Stimulated activated naive B cell treated with anti-CD40 and anti-IgM and Interleukin-4, amounts not matched to agents 10 μg/mL and 1 μg/mL and 100 μg/mL, for 72 hours (primary cell): Measurements from ENCODE around the gene PTGFRN.

Experiments
- ATAC-seq, 2 donors: fragments of 150-1000 bp; cut with Tn5 transposase; replicated peaks; 2 replicates each; pipeline ENCODE4 v1.10.0; 2021; ENCODE audit warnings: moderate library complexity in 1 of 2
- DNase-seq: peaks from one replicate; pipeline ENCODE4 v3.0.0; 2021
- H3K27ac Mint-ChIP-seq: one replicate; pipeline ENCODE4 v1.8.0; 2022; ENCODE audit warnings: mild to moderate bottlenecking, mixed read lengths
- H3K27me3 Mint-ChIP-seq, 2 donors: one replicate each; pipeline ENCODE4 v1.8.0; 2022; ENCODE audit warnings: mixed read lengths in 2 of 2
- H3K36me3 Mint-ChIP-seq, 2 donors: one replicate each; pipeline ENCODE4 v1.8.0; 2022; ENCODE audit warnings: mixed read lengths in 2 of 2, mild to moderate bottlenecking in 1 of 2
- H3K4me1 Mint-ChIP-seq, 2 donors: one replicate each; pipeline ENCODE4 v1.8.0; 2022; ENCODE audit warnings: mixed read lengths in 2 of 2, mild to moderate bottlenecking in 1 of 2
- H3K4me3 Mint-ChIP-seq, 2 donors: one replicate each; pipeline ENCODE4 v1.8.0; 2022; ENCODE audit warnings: mild to moderate bottlenecking in 2 of 2, mixed read lengths in 2 of 2, moderate library complexity in 1 of 2
- H3K9me3 Mint-ChIP-seq, 2 donors: one replicate each; pipeline ENCODE4 v1.8.0; 2022; ENCODE audit warnings: mixed read lengths in 2 of 2, mild to moderate bottlenecking in 1 of 2

PTGFRN gene

DNA sequence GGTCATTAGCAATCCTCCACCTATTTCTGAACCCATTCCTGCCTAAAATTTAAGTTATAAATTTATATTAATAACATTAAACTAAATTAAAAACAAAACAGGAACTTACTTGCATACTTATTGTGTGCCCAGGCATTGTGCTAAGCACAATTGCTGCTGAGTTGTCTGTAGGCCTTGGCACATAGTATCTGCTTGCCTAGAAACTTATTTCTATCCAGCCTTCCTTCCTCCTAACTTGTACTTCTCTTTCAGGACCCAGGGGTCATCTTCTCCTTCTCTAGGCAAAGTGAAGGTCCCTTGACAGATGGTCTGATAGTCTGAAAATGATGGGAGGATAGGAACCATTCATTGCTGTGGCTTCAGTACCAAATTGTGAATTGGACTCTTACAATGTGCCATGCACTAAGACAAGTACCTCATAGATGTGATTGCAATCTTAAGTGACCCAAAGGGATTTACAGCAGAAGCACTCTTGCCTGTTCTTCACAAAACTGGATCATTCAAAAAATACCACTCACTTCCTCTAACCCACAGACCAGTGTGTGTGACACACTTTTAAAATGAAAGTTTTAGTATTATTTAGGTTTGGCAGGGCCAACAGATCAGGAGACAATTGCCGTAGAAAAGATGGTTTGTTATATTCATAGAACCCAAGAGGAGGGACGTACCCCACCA, 81.6 kb downstream of the PTGFRN start:
- ATAC-seq (no peak), DNase-seq (no peak)
- no peaks in the 10 kb centered on the region for H3K36me3 Mint-ChIP-seq
- H3K4me1 Mint-ChIP-seq = peaks cover 0 to 11% of the 10 kb centered on the region in 2 donors
- peaks cover 4 to 10% of the 10 kb centered on the region in 2 donors for H3K27me3 Mint-ChIP-seq
- no peak overlapping the region for H3K27ac Mint-ChIP-seq
- no peak overlapping the region for H3K4me3 Mint-ChIP-seq
- H3K9me3 Mint-ChIP-seq = no peaks in the 10 kb centered on the region

- no peaks in the 10 kb centered on the region for H3K9me3 Mint-ChIP-seq
- no peaks in the 10 kb centered on the region for H3K36me3 Mint-ChIP-seq
- no peak overlapping the region for H3K4me3 Mint-ChIP-seq
- H3K4me1 Mint-ChIP-seq = peaks cover 0 to 5% of the 10 kb centered on the region in 2 donors
- H3K27ac Mint-ChIP-seq = no peak overlapping the region
- H3K27me3 Mint-ChIP-seq = peaks cover 4 to 5% of the 10 kb centered on the region in 2 donors
- DNase-seq (no peak), ATAC-seq (no peak)
These were observed 82.2 kb downstream of the PTGFRN start for GRCh38 chr1:116991918-116992317.

- no peaks in the 10 kb centered on the region for H3K9me3 Mint-ChIP-seq
- ATAC-seq (no peak), DNase-seq (no peak)
- H3K27ac Mint-ChIP-seq = no peak overlapping the region
- no peaks in the 10 kb centered on the region for H3K36me3 Mint-ChIP-seq
- no peaks in the 10 kb centered on the region for H3K4me1 Mint-ChIP-seq
- no peak overlapping the region for H3K4me3 Mint-ChIP-seq
- H3K27me3 Mint-ChIP-seq = no peaks in the 10 kb centered on the region
These were observed 83.6 kb downstream of the PTGFRN start for GRCh38 chr1:116993286-116993685.

- no peaks in the 10 kb centered on the region for H3K9me3 Mint-ChIP-seq
- DNase-seq = no peak
These were observed 84.7 kb downstream of the PTGFRN start for GRCh38 chr1:116994411-116994810.

DNA sequence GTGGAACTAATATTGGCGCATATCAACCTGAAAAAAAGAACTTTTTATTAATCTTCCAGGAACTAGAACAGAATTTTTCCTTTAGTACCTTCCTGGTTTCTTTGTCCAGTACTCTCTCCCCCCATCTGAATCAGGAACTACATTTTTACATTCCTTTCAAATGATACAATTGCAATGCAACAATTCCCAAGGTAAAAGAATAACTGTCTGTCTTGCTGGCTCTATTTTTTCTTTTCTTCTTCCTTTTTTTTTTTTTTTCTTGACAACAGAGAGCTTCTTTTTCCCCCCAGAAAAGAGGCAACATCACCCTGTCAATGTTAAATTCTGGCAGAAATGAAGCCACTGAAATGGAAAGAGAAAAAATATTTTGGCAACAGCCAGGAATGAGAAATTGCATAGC, 87.3 kb downstream of the PTGFRN start:
- Mint-ChIP-seq H3K27me3 (no peaks in the 10 kb centered on the region), H3K27ac (no peak overlapping the region), H3K4me3 (no peak overlapping the region), H3K9me3 (no peaks in the 10 kb centered on the region), H3K36me3 (no peaks in the 10 kb centered on the region), H3K4me1 (peaks cover 8 to 15% of the 10 kb centered on the region in 2 donors)
- DNase-seq (no peak), ATAC-seq (no peak)

More at GRCh38 chr1:116994411-116994810, 84.7 kb downstream of the PTGFRN start:
- ATAC-seq = no peak
- H3K36me3 Mint-ChIP-seq = no peaks in the 10 kb centered on the region
- H3K4me3 Mint-ChIP-seq = no peak overlapping the region
- H3K27ac Mint-ChIP-seq = no peak overlapping the region
- no peaks in the 10 kb centered on the region for H3K27me3 Mint-ChIP-seq
- H3K4me1 Mint-ChIP-seq = no peaks in the 10 kb centered on the region

GRCh38 chr1:116997636-116998035, 87.9 kb downstream of the PTGFRN start:
- no peaks in the 10 kb centered on the region for H3K27me3 Mint-ChIP-seq
- no peak for ATAC-seq
- H3K4me3 Mint-ChIP-seq = no peak overlapping the region
- H3K27ac Mint-ChIP-seq = no peak overlapping the region
- no peak for DNase-seq
- peaks cover 0 to 1% of the 10 kb centered on the region in 2 donors for H3K9me3 Mint-ChIP-seq
- peaks cover 11 to 19% of the 10 kb centered on the region in 2 donors for H3K4me1 Mint-ChIP-seq
- no peaks in the 10 kb centered on the region for H3K36me3 Mint-ChIP-seq

- DNase-seq (no peak), ATAC-seq (no peak)
- H3K27me3 Mint-ChIP-seq = no peaks in the 10 kb centered on the region
- peak overlapping the region; percentile 42 for H3K27ac Mint-ChIP-seq
- peaks cover 14 to 26% of the 10 kb centered on the region in 2 donors for H3K4me1 Mint-ChIP-seq
- peaks cover 0 to 1% of the 10 kb centered on the region in 2 donors for H3K9me3 Mint-ChIP-seq
- H3K4me3 Mint-ChIP-seq = no peak overlapping the region
- H3K36me3 Mint-ChIP-seq = no peaks in the 10 kb centered on the region
These were observed 89.9 kb downstream of the PTGFRN start for GRCh38 chr1:116999596-116999995.

GRCh38 chr1:117000142-117000541, 90.4 kb downstream of the PTGFRN start:
- Mint-ChIP-seq H3K36me3 (no peaks in the 10 kb centered on the region), H3K4me3 (no peak overlapping the region), H3K27me3 (no peaks in the 10 kb centered on the region), H3K9me3 (peaks cover 0 to 1% of the 10 kb centered on the region in 2 donors), H3K27ac (no peak overlapping the region), H3K4me1 (peaks cover 14 to 26% of the 10 kb centered on the region in 2 donors)
- no peak for ATAC-seq
- no peak for DNase-seq

- H3K4me3 Mint-ChIP-seq = no peak within 1 kb of the TSS
- peaks cover 0 to 1% of the 10 kb centered on the region in 2 donors for H3K9me3 Mint-ChIP-seq
- ATAC-seq (peak; percentile 97), DNase-seq (peak; percentile 30)
- H3K36me3 Mint-ChIP-seq = no peaks in the 10 kb centered on the region
- peak within 1 kb of the TSS; percentile 76 for H3K27ac Mint-ChIP-seq
- no peaks in the 10 kb centered on the region for H3K27me3 Mint-ChIP-seq
- H3K4me1 Mint-ChIP-seq = peaks cover 14 to 26% of the 10 kb centered on the region in 2 donors
These were observed 91.7 kb downstream of the PTGFRN start, which contains the start of gene CD101 for GRCh38 chr1:117001254-117001927. Gene CD101, plus strand, starts transcription at chr1:117001760. Its CDS starts 58 bp downstream, at chr1:117001818.

DNA sequence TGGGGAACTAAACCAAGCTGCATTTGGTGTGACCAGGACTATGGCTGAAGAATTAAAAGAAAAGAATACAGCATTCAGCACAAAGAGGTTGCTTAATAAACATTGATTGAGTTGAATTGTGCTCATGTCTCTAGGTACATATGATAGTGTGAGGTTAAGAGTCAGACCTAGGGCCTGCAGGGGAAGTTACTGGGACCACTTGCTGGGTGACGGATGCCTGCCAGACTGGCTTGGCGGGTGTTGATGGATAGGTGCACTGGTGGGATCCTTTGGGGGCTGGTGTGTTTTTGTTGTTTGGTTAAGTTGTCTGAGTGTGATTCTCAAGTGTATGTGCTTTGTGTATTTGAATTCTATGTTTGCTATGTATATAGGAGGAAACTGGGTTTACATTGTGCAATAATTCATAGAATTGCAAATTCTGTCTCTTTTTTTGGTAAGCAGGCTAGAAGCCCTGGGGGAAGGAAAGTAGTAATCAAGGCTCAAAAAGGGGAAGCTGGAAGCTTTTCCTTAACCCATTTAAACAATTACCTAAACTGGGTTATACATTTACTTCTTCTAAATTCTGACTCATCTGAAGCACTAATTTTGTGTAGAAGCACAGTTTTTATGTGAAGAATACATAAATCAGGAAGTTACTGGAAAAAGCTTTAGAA, 93.6 kb downstream of the PTGFRN start:
- ATAC-seq = no peak
- H3K36me3 Mint-ChIP-seq = no peaks in the 10 kb centered on the region
- H3K27me3 Mint-ChIP-seq = no peaks in the 10 kb centered on the region
- H3K27ac Mint-ChIP-seq = no peak overlapping the region
- no peak for DNase-seq
- H3K4me3 Mint-ChIP-seq = no peak overlapping the region
- peaks cover 14 to 26% of the 10 kb centered on the region in 2 donors for H3K4me1 Mint-ChIP-seq
- peaks cover 0 to 1% of the 10 kb centered on the region in 2 donors for H3K9me3 Mint-ChIP-seq

DNA sequence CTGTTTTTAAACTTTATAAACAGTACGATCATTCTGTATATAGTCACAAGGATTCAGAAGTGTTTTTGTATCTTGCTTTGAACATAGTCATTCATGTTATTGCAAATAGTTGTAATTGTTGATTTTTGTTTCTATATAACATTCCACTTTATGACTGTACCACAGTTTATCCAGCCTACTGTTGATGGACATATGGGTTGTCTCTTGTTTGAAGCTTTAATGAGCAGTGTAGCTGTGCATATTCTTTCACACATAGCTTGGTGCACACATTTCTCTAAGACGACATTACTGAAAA, 98.0 kb downstream of the PTGFRN start:
- Mint-ChIP-seq H3K4me1 (peaks cover 4 to 6% of the 10 kb centered on the region in 2 donors), H3K27me3 (no peaks in the 10 kb centered on the region), H3K36me3 (no peaks in the 10 kb centered on the region), H3K9me3 (no peaks in the 10 kb centered on the region), H3K27ac (no peak overlapping the region), H3K4me3 (no peak overlapping the region)
- no peak for DNase-seq
- ATAC-seq = no peak

DNA sequence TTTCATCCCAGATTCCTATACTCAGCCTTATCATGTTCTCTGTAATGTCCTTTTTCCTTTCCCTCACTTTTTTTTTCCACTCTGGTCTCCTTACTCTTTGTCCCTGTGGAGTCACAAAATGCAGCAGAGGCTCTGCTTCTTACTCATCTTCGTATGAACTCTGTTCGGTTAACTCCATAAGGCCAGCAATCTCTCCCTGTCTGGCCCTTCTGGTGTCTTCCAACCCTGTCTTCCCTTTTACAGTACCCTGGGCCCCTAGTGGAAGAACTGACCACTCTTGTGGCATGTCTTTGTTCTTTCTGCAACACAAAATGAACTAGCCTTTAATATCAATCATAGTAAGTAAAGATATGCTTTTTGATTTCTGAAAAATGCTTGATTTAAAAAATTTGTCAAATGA, 98.9 kb downstream of the PTGFRN start:
- ATAC-seq (no peak), DNase-seq (no peak)
- Mint-ChIP-seq H3K4me1 (no peaks in the 10 kb centered on the region), H3K9me3 (no peaks in the 10 kb centered on the region), H3K27me3 (no peaks in the 10 kb centered on the region), H3K4me3 (no peak overlapping the region), H3K36me3 (no peaks in the 10 kb centered on the region), H3K27ac (no peak overlapping the region)

GRCh38 chr1:117009132-117009531, 99.4 kb downstream of the PTGFRN start:
- H3K4me3 Mint-ChIP-seq = no peak overlapping the region
- no peaks in the 10 kb centered on the region for H3K27me3 Mint-ChIP-seq
- DNase-seq (no peak), ATAC-seq (no peak)
- no peaks in the 10 kb centered on the region for H3K36me3 Mint-ChIP-seq
- no peak overlapping the region for H3K27ac Mint-ChIP-seq
- no peaks in the 10 kb centered on the region for H3K9me3 Mint-ChIP-seq
- H3K4me1 Mint-ChIP-seq = no peaks in the 10 kb centered on the region

GRCh38 chr1:117010310-117010969, 100.7 kb downstream of the PTGFRN start:
- no peak overlapping the region for H3K27ac Mint-ChIP-seq
- peaks cover 0 to 2% of the 10 kb centered on the region in 2 donors for H3K4me1 Mint-ChIP-seq
- no peaks in the 10 kb centered on the region for H3K36me3 Mint-ChIP-seq
- no peak overlapping the region for H3K4me3 Mint-ChIP-seq
- DNase-seq = no peak
- H3K9me3 Mint-ChIP-seq = no peaks in the 10 kb centered on the region
- no peaks in the 10 kb centered on the region for H3K27me3 Mint-ChIP-seq
- no peak for ATAC-seq
